ENCODE results near the gene HS6ST1. TPM values are rescaled to one million over a fixed set of nuclear protein-coding genes. Genes with fewer than 3 reads are reported as not detected.

The HS6ST1 gene
- total and polyA plus RNA-seq, 2 donors (not counting 3 experiments of a cell fraction or from before 2014, with no cell fraction given): 12.8 to 19.4 TPM

DNA sequence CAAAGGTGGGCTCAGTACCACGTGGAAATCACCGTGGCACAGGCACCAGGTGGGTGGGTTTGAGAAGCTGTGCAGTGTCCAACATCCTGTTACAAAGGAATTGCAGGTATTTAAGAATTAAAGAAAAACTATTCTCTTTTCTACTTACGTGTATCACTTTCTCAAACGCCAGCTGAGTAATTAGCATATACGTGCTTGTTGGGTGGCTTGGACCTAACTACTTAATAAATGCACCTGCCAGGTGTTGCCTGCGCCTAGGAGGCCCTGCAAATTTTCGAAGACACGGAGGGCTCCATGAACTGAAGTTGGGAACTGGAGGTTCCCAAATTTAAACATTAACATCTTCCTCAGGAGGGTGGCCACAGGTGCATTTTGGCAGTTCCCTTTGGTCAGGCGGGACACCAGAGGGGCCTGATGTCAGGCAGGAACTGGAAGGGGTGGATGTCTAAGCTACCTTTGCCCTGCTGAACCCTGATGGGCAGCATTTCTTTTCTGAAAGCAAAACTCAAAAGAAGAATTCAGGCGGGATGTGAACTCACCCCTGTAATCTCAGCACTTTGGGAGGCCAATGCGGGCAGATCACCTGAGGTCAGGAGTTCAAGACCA, 84.8 kb downstream of the HS6ST1 start:
- Histone ChIP-seq H3K27ac (ENCODE audit: insufficient read depth, low read depth, low read length) (no peak overlapping the region), H2AFZ (ENCODE audit: low read depth, low read length) (no peak overlapping the region), H3K36me3 (ENCODE audit: control insufficient read depth in 2 of 2, extremely low read depth in 1 of 2, insufficient read depth in 2 of 2, low read length in 2 of 2) (no peaks in the 10 kb centered on the region), H3K4me2 (ENCODE audit: insufficient read depth, low read length) (peak overlapping the region; percentile 16), H3K27me3 (ENCODE audit: control insufficient read depth in 2 of 2, insufficient read depth in 2 of 2, low read length in 2 of 2) (no peaks in the 10 kb centered on the region), H3K4me1 (ENCODE audit: control insufficient read depth, extremely low read depth, insufficient read depth, low read length) (peaks cover 10% of the 10 kb centered on the region), H4K20me1 (replicated peaks; ENCODE audit: control insufficient read depth, extremely low read depth, insufficient read depth, low read length) (no peaks in the 10 kb centered on the region), H3K79me2 (ENCODE audit: control insufficient read depth, insufficient read depth, low read length) (no peaks in the 10 kb centered on the region), H3K4me3 (replicated peaks in 1 of 3; ENCODE audit: insufficient read depth in 1 of 3, low read depth in 1 of 3, low read length in 3 of 3) (no peak overlapping the region), H3K9ac (replicated peaks; ENCODE audit: extremely low read depth, insufficient read depth, low read length) (no peak overlapping the region), H3K9me3 (replicated peaks; ENCODE audit: control insufficient read depth, insufficient read depth, low read length) (no peaks in the 10 kb centered on the region), H3K9me1 (replicated peaks; ENCODE audit: control insufficient read depth, extremely low read depth, insufficient read depth, low read length) (no peaks in the 10 kb centered on the region)
- no peak for TF ChIP-seq EZH2 (IDR thresholded peaks at IDR 0.05; ENCODE audit: borderline replicate concordance, low read depth, low read length, severe bottlenecking)
- TF ChIP-seq POLR2AphosphoS5 (IDR thresholded peaks at IDR 0.05; ENCODE audit: insufficient read depth, low read depth, low read length): no peak
- no peak for TF ChIP-seq POLR2A (IDR thresholded peaks at IDR 0.05; ENCODE audit: low read depth, low read length)
- no peak for TF ChIP-seq GATA2 (IDR thresholded peaks at IDR 0.05; ENCODE audit: insufficient read depth, insufficient read length, low read depth, low read length)
- no peak for TF ChIP-seq JUN (IDR thresholded peaks at IDR 0.05; ENCODE audit: borderline replicate concordance, insufficient read depth, insufficient read length, low read depth)
- TF ChIP-seq MYC (IDR thresholded peaks at IDR 0.05; ENCODE audit: low read depth, low read length): no peak
- no peak for TF ChIP-seq FOS (IDR thresholded peaks at IDR 0.05; ENCODE audit: borderline replicate concordance, insufficient read depth, low read length)
- TF ChIP-seq, protein P1, sequence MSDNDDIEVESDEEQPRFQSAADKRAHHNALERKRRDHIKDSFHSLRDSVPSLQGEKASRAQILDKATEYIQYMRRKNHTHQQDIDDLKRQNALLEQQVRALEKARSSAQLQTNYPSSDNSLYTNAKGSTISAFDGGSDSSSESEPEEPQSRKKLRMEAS (IDR thresholded peaks at IDR 0.05; ENCODE audit: insufficient read depth, insufficient read length): no peak
- TF ChIP-seq, protein P2, sequence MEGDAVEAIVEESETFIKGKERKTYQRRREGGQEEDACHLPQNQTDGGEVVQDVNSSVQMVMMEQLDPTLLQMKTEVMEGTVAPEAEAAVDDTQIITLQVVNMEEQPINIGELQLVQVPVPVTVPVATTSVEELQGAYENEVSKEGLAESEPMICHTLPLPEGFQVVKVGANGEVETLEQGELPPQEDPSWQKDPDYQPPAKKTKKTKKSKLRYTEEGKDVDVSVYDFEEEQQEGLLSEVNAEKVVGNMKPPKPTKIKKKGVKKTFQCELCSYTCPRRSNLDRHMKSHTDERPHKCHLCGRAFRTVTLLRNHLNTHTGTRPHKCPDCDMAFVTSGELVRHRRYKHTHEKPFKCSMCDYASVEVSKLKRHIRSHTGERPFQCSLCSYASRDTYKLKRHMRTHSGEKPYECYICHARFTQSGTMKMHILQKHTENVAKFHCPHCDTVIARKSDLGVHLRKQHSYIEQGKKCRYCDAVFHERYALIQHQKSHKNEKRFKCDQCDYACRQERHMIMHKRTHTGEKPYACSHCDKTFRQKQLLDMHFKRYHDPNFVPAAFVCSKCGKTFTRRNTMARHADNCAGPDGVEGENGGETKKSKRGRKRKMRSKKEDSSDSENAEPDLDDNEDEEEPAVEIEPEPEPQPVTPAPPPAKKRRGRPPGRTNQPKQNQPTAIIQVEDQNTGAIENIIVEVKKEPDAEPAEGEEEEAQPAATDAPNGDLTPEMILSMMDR (IDR thresholded peaks at IDR 0.05; ENCODE audit: extremely low read depth in 1 of 2, insufficient read depth in 1 of 2, low read depth in 1 of 2, low read length in 2 of 2): no peak
- FAIRE-seq: no peak
- BruUV-seq (replicated peaks): no TSS peak
- dilution Hi-C loops (cut with MboI; ENCODE audit: extremely low pct_ligation_motif_present, low sequenced_read_pairs): no loop called here
- ChIA-PET POLR2A (no interaction called here), CTCF (interaction anchor here (1.0 to 6.0 kb wide), 7 partner anchors 10 to 170 kb away, joined by 3 to 66 read pairs (median 5); no protein-coding TSS in a partner anchor)
- DNase-seq (ENCODE audit: low read depth, low spot score): no peak
- intact Hi-C loops (cut with micrococcal nuclease): loop anchor here (1.0 to 2.0 kb wide), 5 partner anchors 37 to 171 kb away; partner anchors contain the start of gene UGGT1
